HL-60 (cell line): ENCODE results near the gene DBNL.

Experiments
- DNase-seq, 2 experiments: peaks; one replicate each; pipeline ENCODE4 v3.0.0-alpha.2; 2010 to 2020; ENCODE audit warnings: low read depth in 1 of 2, low spot score in 1 of 2
- H3K27ac ChIP-seq: fragments of 250-450 bp; sonication (Bioruptor Pico); replicated peaks from 2 replicates; pipeline ENCODE4 v1.5.1; 2020; ENCODE audit warnings: mild to moderate bottlenecking, moderate library complexity
- H3K27me3 ChIP-seq: fragments of 250-450 bp; sonication (Bioruptor Pico); 2 replicates; pipeline ENCODE4 v1.5.1; 2021; ENCODE audit warnings: mild to moderate bottlenecking, moderate library complexity; ENCODE audit not compliant: insufficient read depth, poor library complexity, severe bottlenecking
- H3K4me3 ChIP-seq: replicated peaks from 2 replicates; pipeline ENCODE4 v1.5.1; 2011; ENCODE audit warnings: mild to moderate bottlenecking, control low read depth, low read length; ENCODE audit not compliant: insufficient read depth
- GABPA ChIP-seq: IDR thresholded peaks from 2 replicates; pipeline ENCODE4 v1.6.1; 2012; ENCODE audit warnings: low read depth
- POLR2AphosphoS5 ChIP-seq: IDR thresholded peaks from 2 replicates; pipeline ENCODE4 v1.6.1; 2012; ENCODE audit warnings: low read depth
- REST ChIP-seq: IDR thresholded peaks from 2 replicates; pipeline ENCODE4 v1.6.1; 2012; ENCODE audit warnings: low read depth; ENCODE audit not compliant: insufficient replicate concordance
- SPI1 ChIP-seq: IDR thresholded peaks from 2 replicates; pipeline ENCODE4 v1.6.1; 2012; ENCODE audit warnings: low read depth, mild to moderate bottlenecking, borderline replicate concordance
- TF ChIP-seq, protein P1 (sequence below): IDR thresholded peaks from one replicate; pipeline ENCODE4 v1.5.1; 2011; ENCODE audit warnings: low read length, control low read depth, inconsistent platforms; ENCODE audit not compliant: insufficient read depth

DBNL gene

GRCh38 chr7:44072364-44073231 is 28.1 kb downstream of the DBNL start:
- H3K27me3 ChIP-seq = no peaks in the 10 kb centered on the region
- TF ChIP-seq, protein P1, sequence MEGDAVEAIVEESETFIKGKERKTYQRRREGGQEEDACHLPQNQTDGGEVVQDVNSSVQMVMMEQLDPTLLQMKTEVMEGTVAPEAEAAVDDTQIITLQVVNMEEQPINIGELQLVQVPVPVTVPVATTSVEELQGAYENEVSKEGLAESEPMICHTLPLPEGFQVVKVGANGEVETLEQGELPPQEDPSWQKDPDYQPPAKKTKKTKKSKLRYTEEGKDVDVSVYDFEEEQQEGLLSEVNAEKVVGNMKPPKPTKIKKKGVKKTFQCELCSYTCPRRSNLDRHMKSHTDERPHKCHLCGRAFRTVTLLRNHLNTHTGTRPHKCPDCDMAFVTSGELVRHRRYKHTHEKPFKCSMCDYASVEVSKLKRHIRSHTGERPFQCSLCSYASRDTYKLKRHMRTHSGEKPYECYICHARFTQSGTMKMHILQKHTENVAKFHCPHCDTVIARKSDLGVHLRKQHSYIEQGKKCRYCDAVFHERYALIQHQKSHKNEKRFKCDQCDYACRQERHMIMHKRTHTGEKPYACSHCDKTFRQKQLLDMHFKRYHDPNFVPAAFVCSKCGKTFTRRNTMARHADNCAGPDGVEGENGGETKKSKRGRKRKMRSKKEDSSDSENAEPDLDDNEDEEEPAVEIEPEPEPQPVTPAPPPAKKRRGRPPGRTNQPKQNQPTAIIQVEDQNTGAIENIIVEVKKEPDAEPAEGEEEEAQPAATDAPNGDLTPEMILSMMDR = peak; percentile 22
- TF ChIP-seq REST = no peak
- no peak for TF ChIP-seq SPI1
- peak; percentile 14; the same call in 1 of the 2 replicates for TF ChIP-seq POLR2AphosphoS5
- peak in 1 of 2 experiments; percentile 41 for DNase-seq
- no peak overlapping the region for H3K27ac ChIP-seq
- no peak overlapping the region for H3K4me3 ChIP-seq

- DNase-seq = peak; percentile 73 to 89
- Histone ChIP-seq H3K4me3 (no peak overlapping the region), H3K27ac (peak overlapping the region; percentile 70), H3K27me3 (no peaks in the 10 kb centered on the region)
- TF ChIP-seq POLR2AphosphoS5 = peak; percentile 68
- TF ChIP-seq SPI1 = peak; percentile 82
- TF ChIP-seq, protein P1 = no peak
- TF ChIP-seq REST = no peak
- no peak for TF ChIP-seq GABPA
Observed at GRCh38 chr7:44073664-44074348, 29.3 kb downstream of the DBNL start.

DNA sequence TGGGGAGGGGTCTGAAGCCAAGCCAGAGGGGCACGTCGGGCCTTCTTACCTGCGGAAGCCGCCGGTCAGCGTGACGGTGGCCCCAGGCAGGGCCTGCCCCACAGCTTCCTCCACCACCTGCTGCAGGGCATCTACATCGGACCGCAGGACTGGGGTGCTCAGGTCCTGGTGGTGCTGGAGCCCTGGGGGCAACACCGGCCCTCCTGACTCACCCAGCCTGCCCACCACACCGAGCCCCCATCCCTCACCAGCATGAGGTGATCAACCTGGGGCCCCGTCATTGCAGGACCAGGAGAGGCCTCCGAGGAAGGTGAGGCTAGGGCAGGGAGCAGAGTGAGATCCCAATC is 29.8 kb downstream of the DBNL start:
- no peak for TF ChIP-seq REST
- TF ChIP-seq POLR2AphosphoS5 = no peak
- TF ChIP-seq GABPA = no peak
- no peak for TF ChIP-seq SPI1
- TF ChIP-seq, protein P1 = no peak
- Histone ChIP-seq H3K4me3 (no peak overlapping the region), H3K27me3 (no peaks in the 10 kb centered on the region), H3K27ac (peak overlapping the region; percentile 70)
- DNase-seq = no peak
